Amniotic stem cell (primary cell): Measurements from ENCODE around the gene ACBD3.
A peak's percentile ranks its signal among the peaks of the same experiment; 100 is the strongest.
"Not testable (repeated sequence)": the region's sequence is repeated elsewhere in the genome, so short reads cannot be mapped to it uniquely, and the experiment has no call there.

Experiments
- DNase-seq: peaks from one replicate; lab custom pipeline; 2025; lab: John Stamatoyannopoulos, UW

Gene ACBD3

GRCh38 chr1:226186124-226187018 lies at the start of gene ACBD3:
Gene ACBD3 (minus strand): TSS chr1:226186741. CDS start chr1:226186675, 66 bp downstream.
- peak; percentile 69 for DNase-seq

- no peak for DNase-seq
These were observed 47.3 kb upstream of the ACBD3 start for GRCh38 chr1:226233806-226234205.

- DNase-seq, result no peak
These were observed 46.8 kb upstream of the ACBD3 start for GRCh38 chr1:226233293-226233692.

DNA sequence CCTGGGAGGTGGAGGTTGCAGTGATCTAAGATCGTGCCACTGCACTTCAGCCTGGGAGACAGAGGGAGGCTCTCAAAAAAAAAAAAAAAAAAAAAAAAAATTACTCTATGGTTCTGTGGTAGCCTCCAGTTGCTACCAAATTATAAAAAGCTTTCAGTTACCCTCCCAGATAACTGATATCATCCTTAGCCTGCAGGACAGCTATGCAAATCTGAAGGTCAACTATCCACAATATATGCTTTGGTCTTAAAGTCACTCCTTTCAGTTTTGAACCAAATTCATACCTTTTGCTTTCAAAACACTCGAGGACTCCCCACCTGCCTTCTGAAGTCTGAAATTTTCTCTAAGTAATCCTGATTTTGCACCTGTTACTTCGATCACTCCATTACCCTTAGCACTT lies 40.1 kb upstream of the ACBD3 start:
- DNase-seq, result no peak

DNA sequence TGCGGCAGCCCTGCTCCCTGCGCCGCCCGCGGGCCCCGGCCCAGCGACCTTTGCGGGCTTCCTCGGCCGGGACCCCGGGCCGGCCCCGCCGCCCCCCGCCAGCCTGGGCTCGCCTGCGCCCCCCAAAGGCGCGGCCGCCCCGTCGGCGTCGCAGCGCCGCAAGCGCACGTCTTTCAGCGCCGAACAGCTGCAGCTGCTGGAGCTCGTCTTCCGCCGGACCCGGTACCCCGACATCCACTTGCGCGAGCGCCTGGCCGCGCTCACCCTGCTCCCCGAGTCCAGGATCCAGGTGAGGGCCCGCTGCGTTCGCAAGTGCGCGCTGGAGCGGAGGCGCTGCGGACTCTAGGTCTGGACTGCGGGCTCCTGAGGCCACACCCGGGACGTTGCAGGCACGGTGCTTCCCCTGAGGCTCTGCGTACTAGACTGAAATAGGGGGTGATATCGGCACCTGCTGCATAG lies 37.3 kb upstream of the ACBD3 start:
- no peak for DNase-seq

DNA sequence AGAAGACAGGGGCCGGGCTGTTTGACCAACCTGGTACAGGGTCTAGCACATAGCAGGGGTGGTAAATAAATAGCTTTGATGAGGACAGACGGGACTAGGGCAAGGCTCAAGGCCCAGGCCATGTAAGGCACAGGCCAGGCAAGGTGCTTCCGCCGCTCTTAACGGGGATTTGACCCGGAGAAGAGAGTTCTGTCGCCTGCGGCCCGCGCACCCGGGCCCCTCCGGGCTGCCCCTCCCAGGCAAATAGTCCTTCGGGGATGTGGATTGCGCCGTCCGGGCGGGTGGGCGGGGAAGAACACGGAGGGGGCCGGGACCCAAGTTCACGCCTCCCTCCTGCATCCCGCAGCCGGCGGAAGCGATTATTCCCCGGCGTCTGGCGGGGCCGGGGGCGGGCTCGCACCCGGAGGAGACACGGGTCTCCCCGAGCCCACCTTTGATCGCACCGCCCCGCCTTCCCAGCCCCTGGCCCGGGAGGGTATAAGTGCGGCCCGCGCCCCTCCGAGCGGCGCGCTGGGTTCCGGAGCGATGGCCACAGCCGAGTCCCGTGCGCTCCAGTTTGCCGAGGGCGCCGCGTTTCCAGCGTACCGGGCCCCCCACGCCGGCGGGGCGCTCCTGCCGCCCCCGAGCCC lies 36.7 kb upstream of the ACBD3 start, which contains the start of gene MIXL1:
Gene MIXL1, plus strand, starts transcription at position 508 of the 629 bp plus-strand sequence. Its CDS starts 18 bp downstream, at position 526.
- DNase-seq, result no peak

DNA sequence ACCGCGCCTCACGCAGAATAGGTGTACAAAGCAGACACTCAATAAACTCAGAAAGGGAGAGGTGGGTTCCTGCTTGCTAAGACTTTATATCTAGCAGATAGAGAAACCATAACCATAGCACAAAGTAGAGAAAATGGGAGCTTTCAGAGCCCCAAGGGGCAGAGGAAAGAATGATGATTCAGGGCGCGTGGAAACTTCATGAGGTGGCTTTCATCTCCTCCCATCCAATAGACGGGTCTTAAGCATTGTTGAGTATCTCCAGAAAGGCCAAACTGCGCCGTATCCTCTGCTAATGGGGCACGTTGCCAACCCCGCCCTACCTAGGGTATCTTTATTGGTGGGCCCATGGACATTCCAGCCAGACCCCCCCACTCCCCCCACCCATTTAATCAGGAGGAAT lies 36.1 kb upstream of the ACBD3 start:
- DNase-seq, result no peak

DNA sequence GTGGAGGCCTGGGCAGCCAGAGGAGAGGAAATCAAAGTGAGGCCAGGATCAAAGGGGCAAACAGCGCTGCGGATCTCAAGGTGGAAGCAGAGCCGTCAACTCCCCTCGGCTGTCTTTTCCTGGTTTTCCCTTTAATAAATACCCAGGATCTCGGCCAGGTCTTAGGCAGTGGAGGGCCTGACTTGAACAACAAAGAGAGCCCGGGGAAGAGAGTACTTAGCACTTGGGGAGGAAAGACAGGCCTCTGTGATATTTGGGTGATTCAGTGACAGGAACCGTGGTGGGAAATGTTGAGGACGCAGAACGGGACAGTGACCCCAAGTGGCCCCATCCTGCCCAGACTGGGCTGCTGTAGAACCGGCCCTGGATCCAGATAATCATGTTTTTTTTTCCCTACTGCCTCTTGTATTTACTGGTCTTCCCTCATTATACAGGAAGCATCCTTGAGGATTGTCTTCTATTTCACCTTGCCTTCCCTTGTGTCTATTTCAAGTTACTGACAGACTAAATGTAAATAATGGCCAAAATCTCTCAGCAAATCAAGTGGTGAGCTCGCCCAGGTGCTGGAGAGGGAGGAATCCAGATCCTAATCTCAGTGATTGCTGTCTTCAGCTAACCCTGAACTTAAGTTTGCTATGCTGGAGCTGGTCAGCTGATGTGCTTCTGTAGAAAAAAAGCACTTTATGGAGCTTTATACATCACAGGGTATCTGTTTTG lies 34.1 kb upstream of the ACBD3 start:
- no peak for DNase-seq

GRCh38 chr1:226217273-226217672 lies 30.7 kb upstream of the ACBD3 start:
- no peak for DNase-seq

- no peak for DNase-seq
These were observed 29.5 kb upstream of the ACBD3 start for GRCh38 chr1:226216056-226216455.

DNA sequence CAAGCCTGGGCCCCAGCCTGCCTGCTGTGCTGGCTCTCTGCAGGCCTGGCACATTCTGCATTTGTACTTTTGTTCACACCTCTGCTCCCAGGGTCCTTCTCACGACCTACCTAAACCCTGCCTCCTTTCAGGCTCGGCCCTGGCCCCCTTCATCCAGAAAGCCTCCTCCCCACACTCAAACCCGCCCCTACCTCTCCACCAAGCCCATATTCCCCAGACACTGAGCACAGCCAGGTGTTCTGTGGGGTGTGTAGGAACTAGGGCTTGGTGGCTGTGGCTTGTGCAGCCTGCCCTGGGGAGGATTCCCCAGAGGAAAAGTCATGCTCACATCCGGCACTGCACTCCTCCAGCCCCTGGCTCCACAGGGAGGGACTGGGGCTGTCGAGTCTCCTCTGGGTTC lies 28.7 kb upstream of the ACBD3 start:
- DNase-seq, result no peak

DNA sequence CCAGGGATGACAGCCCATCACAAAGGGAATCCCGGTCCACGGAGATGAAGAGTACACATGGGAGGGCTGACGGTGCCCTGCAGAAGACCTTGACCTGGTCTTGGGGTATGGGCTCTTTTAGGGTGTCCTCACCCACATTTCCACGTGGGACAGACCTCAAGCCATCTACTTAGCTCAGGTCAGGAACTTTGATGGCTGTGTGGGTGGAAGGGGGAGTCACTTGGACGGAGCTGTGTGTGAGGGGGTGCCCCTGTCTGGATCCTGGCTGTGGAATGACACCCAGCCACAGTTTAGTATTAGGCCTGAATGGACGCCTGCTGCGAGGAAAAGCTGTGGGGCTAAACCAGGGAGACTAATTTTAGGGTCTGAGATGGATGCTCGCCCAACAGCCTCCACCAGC lies 26.0 kb upstream of the ACBD3 start:
- no peak for DNase-seq

- no peak for DNase-seq
These were observed 24.8 kb upstream of the ACBD3 start for GRCh38 chr1:226211181-226211821.

GRCh38 chr1:226210571-226211176 lies 24.1 kb upstream of the ACBD3 start:
- DNase-seq, result no peak

- DNase-seq, result no peak
These were observed 22.9 kb upstream of the ACBD3 start for GRCh38 chr1:226209307-226210059.

GRCh38 chr1:226207048-226207447 lies 20.5 kb upstream of the ACBD3 start:
- no peak for DNase-seq

- DNase-seq, result no peak
These were observed 17.7 kb upstream of the ACBD3 start for GRCh38 chr1:226204198-226204597.

DNA sequence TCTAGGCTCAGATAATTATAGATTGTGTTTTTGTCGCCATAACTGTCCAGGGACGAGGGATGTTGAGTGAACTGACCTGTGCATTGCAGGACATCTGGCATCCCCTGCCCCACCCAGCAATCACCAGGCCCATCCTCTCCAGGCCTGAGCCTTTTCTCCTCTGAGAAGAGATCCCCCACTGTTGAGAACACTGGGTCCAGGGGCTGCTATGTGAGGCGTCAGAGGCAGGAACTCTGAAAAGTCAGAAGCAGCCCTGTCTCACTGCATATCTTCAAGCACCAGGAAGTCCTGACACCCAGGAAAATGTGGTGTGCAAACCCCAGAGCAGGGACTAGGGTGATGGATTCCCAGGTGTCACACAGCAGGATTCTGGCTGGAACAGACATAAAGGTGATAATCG lies 17.1 kb upstream of the ACBD3 start:
- no peak for DNase-seq

GRCh38 chr1:226203240-226203639 lies 16.7 kb upstream of the ACBD3 start:
- DNase-seq, result no peak

GRCh38 chr1:226202666-226203065 lies 16.1 kb upstream of the ACBD3 start:
- not testable (repeated sequence) for DNase-seq

- no peak for DNase-seq
These were observed 15.7 kb upstream of the ACBD3 start for GRCh38 chr1:226202246-226202645.
